ENCODE measurements around the gene HEATR5A. TPM values are rescaled to one million over a fixed set of nuclear protein-coding genes. Genes with fewer than 3 reads are reported as not detected.

HEATR5A gene
- total and polyA plus RNA-seq, 2 of the 13 experiments (the other 11 are each of a cell fraction or from before 2014, with no cell fraction given), result 36.4 to 105 TPM

- TF ChIP-seq ZNF280D (CRISPR knock-in tag; IDR thresholded peaks at IDR 0.05) (no peak), MEIS1 (CRISPR knock-in tag; IDR thresholded peaks at IDR 0.05; ENCODE audit: borderline replicate concordance) (no peak), NRL (CRISPR knock-in tag; IDR thresholded peaks at IDR 0.05; ENCODE audit: borderline replicate concordance) (no peak), SIN3A (IDR thresholded peaks at IDR 0.05; ENCODE audit: borderline replicate concordance, low read depth, low read length) (no peak), ZNF24 (IDR thresholded peaks at IDR 0.05) (no peak), CCAR2 (optimal IDR thresholded peaks at IDR 0.05; ENCODE audit: low read depth, low read length) (no peak), ZFYVE20 (CRISPR knock-in tag; IDR thresholded peaks at IDR 0.05; ENCODE audit: borderline replicate concordance, low read depth) (no peak), MAFG (CRISPR knock-in tag; IDR thresholded peaks at IDR 0.05) (no peak), SP1 (IDR thresholded peaks at IDR 0.05) (no peak), SP1 (CRISPR knock-in tag; IDR thresholded peaks at IDR 0.05) (no peak), ZSCAN25 (CRISPR knock-in tag; IDR thresholded peaks at IDR 0.05) (peak; percentile 22; the same call in 1 of the 2 replicates), MXI1 (IDR thresholded peaks at IDR 0.05; ENCODE audit: borderline replicate concordance, low read depth, low read length) (no peak), ZKSCAN8 (CRISPR knock-in tag; IDR thresholded peaks at IDR 0.05; ENCODE audit: borderline replicate concordance) (no peak), ELK4 (CRISPR knock-in tag; IDR thresholded peaks at IDR 0.05; ENCODE audit: borderline replicate concordance) (no peak), ZNF597 (CRISPR knock-in tag; IDR thresholded peaks at IDR 0.05) (no peak)
Measured at GRCh38 chr14:31256534-31257243, 163.7 kb downstream of the HEATR5A start (continued).
